M059J (cell line): Measurements from ENCODE around the gene ALOXE3. TPM values are rescaled to one million over a fixed set of nuclear protein-coding genes. Genes with fewer than 3 reads are reported as not detected.

ENCODE experiments used
- DNase-seq: peaks from one replicate; pipeline ENCODE4 v3.0.0-alpha.2; 2012; ENCODE audit warnings: low read depth
- total RNA-seq: library from RNA; depleted of rRNA; stranded (reverse); fragments of >200 nt; shearing (Covaris generic); gene quantifications from 2 replicates; pipeline ENCODE4 v1.2.3, GENCODE V29; 2014; rRNA removed

Gene ALOXE3
- 0.44 TPM in 1 of 2 replicates, not detected in the other for total RNA-seq

- peak; percentile 83 for DNase-seq
Measured at GRCh38 chr17:8117980-8118768, at the start of gene ALOXE3. ALOXE3 (minus strand) TSS chr17:8118514; CDS start chr17:8117990, 524 bp downstream.

- DNase-seq: no peak
Measured at GRCh38 chr17:8167526-8167925, 49.2 kb upstream of the ALOXE3 start.

GRCh38 chr17:8166731-8167130, 48.4 kb upstream of the ALOXE3 start:
- DNase-seq: no peak

GRCh38 chr17:8164815-8165131, 46.5 kb upstream of the ALOXE3 start:
- no peak for DNase-seq

GRCh38 chr17:8163978-8164814, 45.9 kb upstream of the ALOXE3 start:
- DNase-seq: peak; percentile 75

- DNase-seq: no peak
Measured at GRCh38 chr17:8162997-8163977, 45.0 kb upstream of the ALOXE3 start.

- peak; percentile 56 for DNase-seq
Measured at GRCh38 chr17:8162233-8162996, 44.1 kb upstream of the ALOXE3 start, which contains the start of gene VAMP2. VAMP2 (minus strand) TSS chr17:8162948; CDS start chr17:8162879, 69 bp downstream.

- DNase-seq: no peak
Measured at GRCh38 chr17:8161289-8162232, 43.2 kb upstream of the ALOXE3 start.

GRCh38 chr17:8160741-8161221, 42.5 kb upstream of the ALOXE3 start:
- no peak for DNase-seq

GRCh38 chr17:8160224-8160577, 41.9 kb upstream of the ALOXE3 start:
- DNase-seq: no peak

- DNase-seq: no peak
Measured at GRCh38 chr17:8159459-8160223, 41.3 kb upstream of the ALOXE3 start.

GRCh38 chr17:8159032-8159400, 40.7 kb upstream of the ALOXE3 start:
- no peak for DNase-seq

GRCh38 chr17:8158267-8159031, 40.1 kb upstream of the ALOXE3 start:
- DNase-seq: peak; percentile 86

- DNase-seq: peak; percentile 100
Measured at GRCh38 chr17:8156246-8156992, 38.1 kb upstream of the ALOXE3 start.

- no peak for DNase-seq
Measured at GRCh38 chr17:8155996-8156245, 37.6 kb upstream of the ALOXE3 start.

GRCh38 chr17:8155231-8155995, 37.1 kb upstream of the ALOXE3 start:
- no peak for DNase-seq

- no peak for DNase-seq
Measured at GRCh38 chr17:8154608-8155155, 36.4 kb upstream of the ALOXE3 start.
